Activated CD8-positive, alpha-beta memory T cell treated with anti-CD3 and anti-CD28 coated beads, Interleukin-2, amount 50 U/mL, for 4 hours (primary cell): ENCODE measurements around the gene SORCS3.

Source experiments
- DNase-seq: peaks from one replicate; pipeline ENCODE4 v3.0.0-alpha.2; 2020

The SORCS3 gene

DNA sequence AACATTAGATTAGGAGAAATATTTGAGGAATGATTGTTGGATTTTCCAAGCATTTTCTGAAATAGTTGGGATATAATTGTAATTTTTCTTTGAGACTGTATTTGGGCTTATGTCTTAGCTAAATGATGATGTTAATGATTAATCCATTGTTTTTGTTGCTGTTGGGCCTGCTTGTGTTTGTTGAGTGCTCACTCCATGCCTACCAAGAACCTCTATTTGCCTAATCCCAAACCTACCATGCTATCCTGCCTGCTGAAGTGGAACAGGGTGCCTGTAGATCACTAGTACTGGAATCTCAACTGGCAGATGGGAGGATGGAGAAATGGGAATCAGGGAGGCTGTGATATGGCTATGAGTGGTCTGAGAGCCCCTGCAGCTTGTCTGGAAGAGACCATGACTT is 565.5 kb downstream of the SORCS3 start:
- DNase-seq: no peak

DNA sequence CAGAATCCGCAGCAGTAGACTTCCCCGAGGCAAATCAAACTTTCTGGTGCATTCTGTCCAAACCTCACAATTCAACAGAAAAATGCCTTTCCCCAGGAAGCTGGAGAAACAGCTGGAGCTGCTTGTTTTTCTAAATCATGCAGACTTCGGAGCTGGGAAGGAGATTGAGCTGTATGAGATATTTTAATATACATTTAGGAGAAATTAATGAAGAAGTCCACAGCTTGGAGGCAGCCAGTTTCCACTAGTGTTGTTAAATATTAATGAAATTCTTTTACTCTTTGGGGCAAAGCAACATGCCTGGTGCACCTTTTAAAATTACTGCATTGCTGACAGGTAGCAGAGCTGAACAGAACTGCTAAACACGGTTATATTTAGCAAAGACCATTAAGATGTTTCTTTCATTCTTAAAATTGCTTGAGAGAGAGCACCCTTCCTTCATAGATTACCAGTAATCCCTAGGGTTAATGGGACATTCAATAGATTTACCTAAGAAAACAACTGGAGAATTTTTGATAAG is 566.4 kb downstream of the SORCS3 start:
- DNase-seq: no peak

DNA sequence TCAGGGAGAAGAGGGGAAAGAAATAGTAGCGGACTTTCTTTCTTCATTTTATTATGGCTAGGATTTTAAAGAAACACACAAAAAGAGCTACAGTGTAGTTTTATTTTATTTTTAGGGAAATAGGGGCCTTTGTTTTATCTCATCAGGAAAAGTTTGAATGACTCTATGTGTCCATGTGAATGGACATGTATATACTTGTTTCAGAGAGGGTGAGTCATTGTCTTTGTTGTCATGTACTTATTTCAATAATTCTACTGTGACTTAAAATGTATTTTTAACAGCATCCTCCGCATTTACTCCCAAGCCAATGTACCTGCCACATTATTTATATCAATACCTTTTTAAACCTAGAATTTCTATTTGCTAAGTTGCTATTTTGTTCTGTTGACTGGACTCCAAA is 569.5 kb downstream of the SORCS3 start:
- no peak for DNase-seq

DNA sequence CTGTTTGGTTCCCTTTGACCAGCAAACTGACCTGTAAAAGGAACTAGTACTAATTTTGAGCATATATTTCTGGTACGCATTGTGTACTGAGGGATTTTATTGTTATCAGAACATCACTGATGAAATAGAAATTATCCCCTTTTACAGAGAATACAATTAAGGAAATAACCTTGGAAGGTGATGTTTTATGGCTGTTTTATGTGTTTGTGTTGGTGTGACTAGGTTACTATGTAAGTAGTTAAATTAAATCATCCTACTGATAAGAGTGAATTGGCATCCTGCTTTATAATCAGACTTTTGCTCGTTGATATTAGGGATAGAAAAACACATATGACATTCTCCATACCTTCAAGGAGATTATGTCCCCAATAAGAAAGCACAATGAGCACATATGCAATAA is 596.6 kb downstream of the SORCS3 start:
- no peak for DNase-seq

DNA sequence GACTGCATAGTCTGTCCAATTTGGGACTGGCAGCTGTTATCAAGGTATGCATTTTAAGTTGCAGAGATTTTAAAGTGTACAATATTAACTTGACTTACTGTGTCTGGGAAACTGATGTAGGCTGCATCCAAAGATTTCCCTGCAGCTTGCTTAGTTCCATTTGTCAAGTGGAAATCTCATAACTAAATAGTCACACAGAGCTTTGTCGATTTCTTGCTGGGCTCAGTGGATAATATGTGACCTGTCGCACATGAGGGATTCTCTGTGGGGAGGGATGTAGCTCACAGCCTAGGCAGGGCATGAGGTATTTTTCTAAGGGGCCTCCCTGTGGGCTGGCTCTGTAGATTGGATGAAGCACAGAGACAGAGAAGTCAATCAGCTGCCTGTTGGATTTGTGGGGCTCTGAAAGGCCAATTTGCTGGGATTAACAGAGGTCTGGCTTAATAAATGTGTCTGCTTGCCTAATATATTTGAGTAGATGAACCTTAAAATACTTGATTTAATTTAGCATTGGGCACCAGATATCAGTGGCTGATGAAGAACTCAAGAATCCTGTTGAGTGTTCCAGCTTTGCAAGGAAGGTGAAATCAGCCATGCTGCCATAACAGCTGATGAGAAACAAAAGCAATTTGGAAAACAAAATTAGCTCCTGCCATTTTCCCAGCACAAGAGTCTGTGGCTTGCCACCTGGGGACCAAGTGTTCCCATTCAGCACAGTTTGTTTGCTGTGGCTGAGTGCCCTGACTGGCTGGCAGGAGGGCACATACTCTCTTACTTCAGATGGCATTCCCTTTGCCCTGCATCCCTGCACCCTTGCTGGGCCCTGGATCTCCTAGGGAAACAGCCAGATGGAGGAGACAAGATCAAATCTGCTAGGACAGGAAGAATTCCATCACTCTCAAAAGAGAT is 598.5 kb downstream of the SORCS3 start:
- DNase-seq: no peak

DNA sequence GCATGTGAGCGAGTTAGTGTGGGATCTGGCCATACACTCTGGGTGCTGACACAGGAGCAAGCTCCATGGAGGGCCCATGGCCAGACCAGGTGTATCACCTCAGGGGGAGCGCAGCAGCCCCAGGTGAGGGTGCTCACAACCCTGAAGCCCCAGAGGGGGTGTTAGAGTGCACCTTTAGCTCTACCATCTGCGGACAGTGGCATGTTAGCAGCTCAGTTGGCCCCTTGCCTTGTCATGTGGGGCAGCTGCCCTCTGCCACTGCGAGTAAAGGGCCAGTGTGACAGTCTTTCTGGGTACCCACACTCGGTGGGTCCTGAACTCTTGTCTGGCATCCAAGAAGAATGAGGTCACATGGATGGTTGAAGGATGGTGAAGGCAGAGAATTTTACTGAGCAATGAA is 600.2 kb downstream of the SORCS3 start:
- no peak for DNase-seq

DNA sequence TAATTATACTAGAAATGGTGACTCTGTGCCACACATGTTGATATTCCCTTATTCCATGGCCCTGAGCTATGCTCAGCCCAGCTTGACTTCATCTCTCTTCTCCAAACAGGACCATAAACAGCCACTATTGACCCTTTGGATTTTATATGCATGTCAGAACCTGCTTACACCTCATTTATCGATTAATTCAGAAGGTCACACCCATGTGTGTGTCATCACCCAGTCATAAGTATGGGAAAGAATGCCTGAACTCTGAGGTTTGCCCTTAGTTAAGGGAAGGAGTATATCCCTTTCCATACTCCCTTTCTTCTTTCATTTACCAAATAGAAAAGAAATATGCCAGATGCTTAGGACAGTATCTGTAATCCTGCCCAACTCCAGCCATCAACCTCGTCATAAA is 602.3 kb downstream of the SORCS3 start:
- DNase-seq: no peak

DNA sequence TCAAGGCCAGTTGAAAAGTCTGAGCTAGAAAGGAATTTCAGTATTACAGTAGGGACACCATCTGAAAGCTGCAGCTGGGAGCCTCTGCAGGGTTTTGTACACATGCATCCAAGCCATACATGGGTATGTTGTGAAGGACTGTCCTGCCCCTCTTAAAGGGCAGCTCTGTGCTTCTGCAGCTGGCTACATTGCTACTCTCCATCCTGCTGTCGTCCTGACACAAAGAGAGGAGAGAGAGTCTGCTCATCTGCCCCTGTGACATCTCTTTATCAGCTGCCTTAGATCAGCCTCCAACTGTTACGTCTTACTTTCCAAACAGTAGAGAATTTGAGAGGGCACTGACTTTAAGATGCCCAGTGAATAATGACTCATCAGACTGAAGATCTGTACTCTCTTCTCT is 602.7 kb downstream of the SORCS3 start:
- DNase-seq: no peak

DNA sequence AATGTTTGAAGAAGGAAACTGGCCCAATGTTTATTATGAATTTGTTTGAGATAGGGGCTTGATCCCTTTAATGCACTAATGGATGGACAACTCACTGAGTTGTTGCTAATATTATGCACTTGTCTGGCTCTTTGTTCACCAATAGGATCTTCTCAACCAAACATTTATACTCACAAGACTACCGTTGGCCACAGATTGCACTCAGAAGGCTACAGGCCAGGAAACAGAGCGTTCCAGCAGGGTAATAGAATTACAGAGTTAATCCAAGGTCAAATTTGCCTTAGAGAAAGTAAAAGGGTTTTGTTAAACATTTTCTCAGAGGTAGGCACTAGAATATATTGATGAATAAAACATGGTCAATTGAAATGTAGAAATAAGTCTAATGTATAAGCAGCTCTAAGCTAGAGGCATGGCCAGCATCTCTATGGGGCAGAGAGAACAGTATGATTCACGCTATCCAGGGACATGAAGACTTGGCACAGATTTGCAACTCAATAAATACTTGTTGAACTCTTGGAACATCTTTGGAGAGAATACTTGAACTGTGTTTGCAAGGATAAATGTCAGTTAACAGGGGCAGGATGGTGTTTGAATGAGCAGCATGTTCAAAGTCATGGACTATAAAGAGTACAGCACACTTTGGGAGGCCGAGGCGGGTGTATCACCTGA is 606.9 kb downstream of the SORCS3 start:
- DNase-seq: no peak

DNA sequence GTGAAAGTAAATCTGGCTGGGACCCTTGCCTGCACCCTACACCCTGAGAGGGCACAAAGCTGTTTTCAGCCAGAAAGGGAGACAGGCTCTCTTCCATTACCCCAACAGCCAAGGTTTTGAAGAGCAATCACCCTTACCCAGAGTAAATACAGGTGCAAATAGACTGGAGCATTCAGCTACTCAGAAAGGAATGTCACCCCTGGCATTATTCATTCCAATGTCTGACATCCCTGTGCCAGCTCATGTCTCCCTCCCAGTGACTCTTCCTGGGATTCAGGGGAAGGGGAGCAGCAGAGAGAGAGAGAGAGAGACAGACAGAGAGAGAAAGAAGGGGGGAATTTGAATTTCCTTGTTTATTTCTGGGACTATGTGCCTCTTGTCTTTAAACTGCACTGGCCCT is 611.8 kb downstream of the SORCS3 start:
- DNase-seq: no peak

DNA sequence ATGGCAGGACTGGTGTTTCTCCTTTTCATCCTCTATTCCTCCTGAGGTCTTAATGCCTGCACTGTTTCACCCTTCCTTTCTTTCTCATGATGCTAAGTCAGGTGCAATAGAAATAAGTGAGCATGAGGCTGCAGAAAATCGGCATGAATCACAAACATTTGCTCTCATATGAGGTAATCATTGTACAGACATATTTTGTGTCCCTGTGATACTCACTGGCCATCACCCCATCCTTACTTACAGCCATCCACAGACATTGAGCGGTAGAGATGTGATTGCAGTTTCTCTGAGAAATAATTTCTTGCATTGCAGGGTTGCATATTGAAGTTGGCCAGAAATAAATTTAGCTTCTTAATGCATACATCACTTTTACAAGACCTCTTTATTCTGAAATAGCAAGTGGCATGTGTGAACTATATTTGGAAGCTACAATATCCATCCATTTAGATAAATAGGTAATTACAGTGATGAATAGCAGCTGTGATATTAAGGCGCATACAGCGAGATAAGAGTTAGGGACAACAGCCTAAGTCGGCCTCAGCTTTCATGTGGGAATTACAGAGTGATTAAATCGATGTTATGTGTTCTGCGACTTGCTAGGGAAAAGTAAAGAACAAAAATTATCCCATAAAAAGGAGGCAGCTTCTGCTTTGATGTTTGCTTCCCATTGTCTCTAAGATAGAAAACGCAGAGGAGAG is 612.6 kb downstream of the SORCS3 start:
- no peak for DNase-seq

DNA sequence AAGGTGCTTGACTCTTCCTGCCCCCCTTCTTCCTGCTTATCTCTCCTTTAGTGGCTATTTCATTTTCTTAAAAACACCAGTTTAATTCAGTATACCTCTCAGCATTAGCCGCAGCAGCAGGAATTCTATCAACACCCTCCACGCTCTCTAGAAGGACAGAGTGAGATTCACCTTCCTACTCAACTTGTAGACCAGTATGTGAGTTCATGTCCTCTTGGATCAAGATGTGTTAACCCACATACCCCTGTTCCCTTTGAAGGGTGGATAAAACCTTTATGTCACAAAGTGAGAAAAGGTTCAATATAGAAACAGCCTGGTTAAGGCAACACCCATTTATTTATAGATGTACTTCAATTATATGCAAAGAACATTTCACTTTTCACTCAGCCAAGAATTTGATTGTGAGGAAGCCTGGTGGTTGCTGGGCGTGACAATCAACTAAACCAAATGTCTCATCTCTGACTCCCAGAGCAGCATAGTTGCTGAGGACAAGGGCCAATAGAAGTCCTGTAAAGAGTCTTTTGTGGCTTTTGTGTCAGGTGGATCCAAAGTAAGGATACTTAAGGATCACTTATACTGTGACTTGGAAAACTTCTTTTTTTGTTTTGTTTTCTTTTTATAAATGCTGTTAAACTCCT is 617.1 kb downstream of the SORCS3 start:
- no peak for DNase-seq

DNA sequence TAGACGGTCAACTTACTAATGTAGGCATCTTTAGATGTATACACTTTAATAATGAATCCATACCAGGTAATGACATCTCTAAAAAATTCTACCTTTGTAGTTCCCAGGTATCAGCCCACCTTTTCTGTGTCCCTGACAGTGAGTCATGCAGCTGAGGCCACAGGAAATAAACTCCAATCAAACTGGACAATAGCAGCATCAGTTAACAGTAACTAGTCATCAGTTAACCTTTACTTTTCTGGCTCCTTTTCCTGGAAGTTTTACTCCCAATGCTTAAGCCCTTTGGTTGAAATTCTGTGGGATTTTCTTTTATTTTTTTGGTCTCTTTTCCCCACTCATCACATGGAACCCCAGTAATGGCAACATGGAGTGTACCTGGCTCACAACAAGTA is 617.6 kb downstream of the SORCS3 start:
- DNase-seq: no peak

DNA sequence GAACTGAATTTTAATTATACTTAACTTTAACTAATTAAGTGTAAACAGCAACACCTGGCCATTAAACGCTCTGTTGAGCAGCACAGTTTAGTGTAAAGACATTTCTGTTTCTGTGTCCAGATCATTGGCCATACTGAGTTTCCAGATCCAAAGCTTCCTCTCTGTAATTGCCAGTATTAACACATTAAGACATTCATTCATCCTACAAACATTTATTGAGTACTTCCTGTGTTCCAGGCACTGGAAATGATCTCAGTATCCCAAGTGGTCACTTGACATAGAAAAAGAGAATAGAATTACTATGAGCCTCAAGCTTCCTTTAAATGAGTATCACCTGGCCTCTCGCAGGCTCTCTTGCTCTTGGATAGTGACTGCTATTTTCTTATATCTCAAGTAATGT is 618.1 kb downstream of the SORCS3 start:
- DNase-seq: no peak

DNA sequence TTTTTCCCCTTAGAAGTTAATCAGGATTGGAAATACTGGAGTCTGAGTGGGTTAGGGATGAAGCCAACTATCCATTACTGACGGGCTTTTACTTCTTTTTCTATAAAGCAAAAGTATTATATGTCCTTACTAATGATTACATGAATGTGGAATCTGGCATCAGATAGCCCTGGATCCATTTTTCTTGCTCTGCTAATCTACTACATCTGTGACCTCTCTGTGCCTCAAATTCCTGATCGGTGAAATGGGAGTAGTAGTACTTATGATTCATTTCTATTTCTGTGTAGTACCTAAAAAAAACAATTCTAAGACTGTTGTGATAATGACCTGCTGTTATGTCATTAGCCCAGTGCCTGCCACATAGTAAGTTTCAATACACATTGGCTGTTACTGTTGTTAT is 621.6 kb downstream of the SORCS3 start:
- no peak for DNase-seq

DNA sequence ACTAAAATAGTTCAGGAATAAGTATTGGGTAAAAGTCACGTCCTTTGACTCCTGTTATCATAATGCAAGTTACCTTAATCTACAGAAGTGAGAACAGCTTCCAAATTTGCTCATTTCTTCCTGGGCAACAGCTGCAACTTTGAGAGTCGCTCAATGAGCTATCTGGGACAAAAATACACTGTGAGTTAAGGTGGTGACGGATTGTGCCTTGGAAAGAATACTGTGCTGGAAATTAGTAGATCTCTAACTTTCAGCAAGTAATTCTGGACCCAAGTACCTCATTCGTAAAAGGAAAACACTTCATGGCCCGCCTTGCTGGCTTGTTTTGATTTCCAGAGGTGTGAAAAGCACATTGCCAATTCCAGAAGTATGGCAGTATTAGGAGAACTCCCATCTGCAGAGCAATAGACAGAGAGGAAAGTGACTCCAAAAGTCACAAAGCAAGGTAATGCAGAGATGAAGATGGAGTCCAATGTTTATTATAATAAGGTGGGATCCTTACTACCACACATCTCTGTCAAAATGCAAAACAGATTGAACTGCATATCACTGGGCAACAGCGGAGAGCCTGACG is 626.0 kb downstream of the SORCS3 start:
- DNase-seq: no peak

DNA sequence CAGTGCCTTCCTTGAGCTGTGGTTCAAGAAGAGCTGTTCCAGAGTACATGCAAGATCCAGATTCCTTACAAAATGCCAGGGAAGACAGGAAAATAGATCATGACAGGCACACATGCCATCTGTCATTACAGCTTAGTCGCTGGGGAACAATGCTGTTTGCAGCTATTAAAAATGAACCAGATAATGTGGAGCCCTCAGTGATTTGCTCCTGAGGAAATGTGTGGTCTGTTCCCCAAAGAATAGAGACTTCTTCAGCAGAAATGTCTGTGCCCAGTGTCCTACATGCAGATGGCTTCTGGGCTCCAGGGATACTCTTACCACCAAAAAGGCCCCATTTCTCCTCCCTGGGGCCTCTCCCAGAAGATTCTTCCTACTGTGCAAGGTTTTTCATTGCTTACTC is 627.9 kb downstream of the SORCS3 start:
- DNase-seq: no peak

DNA sequence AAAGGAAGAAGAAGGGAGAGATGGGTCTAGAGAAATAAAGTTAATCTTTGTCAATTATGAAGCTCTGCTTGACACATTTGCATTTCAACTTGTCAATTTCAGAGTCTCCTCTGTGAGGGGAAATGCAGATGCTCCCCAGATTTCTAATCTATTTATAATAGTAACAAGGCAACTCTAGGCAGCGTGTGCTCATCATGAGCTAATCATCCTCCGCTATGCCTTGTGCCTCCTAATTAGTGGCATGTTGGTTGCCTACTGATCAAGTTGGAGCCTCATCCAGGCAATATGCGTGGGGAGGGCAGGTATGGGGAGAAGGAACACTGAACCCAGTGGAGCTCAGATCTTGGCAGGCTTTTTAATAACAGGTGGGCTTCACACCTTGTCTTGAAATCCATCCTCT is 628.6 kb downstream of the SORCS3 start:
- DNase-seq: no peak

DNA sequence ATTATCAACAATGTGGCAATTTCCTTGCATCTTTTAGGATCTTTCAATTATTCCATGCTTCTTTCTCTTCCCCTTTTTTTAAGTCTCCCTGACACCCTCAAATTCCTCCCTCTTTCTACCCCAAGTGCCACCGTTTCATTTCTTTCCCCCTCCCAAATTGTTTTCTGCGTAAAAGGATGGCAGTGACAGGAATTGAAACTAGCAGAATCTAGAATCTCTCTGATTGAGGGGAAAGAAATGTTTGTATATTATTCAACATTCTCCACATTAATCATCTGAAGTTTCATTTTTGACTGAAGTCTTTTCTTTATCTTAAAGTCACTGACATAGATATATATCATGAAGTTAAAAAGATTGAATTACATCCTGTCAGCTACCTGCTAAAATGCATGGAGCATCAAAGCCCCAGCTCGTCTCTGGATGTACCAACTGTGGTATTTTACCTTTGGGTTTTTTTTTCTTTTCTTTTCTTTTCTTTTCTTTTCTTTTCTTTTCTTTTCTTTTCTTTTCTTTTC is 633.5 kb downstream of the SORCS3 start:
- DNase-seq: no peak

DNA sequence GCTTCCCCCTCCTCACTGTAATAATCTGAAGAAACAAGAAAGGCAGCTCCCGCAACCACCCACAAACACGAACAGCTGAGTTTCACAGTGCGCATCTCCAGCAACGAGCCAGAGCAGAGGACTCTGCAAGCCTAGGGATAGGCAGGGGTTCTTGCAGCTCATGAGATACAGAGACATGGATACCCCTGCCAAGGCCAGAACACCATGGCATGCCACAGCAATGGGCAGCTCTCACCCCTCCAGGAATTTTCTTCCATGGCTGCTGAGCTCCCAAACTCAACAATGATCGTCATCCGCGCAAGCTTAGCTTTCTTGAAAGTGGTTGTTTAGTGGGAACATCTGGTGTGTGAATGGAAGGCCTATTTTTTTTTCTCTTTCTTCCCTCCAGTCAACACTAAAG is 637.3 kb downstream of the SORCS3 start:
- no peak for DNase-seq

DNA sequence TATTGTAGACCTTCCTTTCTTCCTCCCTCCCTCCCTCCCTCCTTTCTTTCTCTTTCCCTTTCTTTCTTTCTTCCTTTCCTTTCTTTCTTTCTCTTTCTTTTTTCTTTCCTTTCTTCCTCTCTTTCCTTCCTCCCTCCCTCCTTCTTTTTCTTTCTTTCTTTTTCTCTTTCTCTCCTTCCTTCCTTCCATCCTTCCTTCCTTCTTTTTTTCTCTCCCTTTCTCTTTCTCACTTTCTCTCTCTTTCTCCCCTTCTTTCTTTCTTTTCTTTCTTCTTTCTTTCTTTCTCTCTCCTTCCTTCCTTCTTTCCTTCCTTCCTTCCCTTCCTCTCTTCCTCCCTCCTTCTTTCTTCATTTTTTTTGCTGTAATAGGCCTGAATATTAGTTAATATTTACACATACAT is 638.0 kb downstream of the SORCS3 start:
- no peak for DNase-seq

DNA sequence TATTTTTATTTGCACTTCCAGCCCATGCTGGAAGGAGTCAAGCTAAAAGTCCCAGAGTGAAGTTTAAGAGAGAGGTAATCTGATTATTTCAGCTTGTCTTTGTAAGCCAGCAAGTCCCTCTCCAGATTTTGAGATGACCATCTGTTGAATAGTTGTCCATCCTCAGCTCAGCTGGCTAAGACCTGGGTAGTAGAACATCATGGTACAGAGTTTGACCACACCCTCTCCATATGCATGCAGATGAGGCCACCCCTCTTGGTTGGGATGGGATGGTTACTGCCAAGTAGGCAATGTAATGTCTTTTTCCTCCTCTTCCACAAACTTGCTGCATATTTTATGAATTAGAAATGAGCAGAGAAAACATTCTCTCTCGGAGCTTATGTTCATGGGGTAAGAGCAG is 639.8 kb downstream of the SORCS3 start:
- no peak for DNase-seq
